ENCODE results near the gene LCE5A.
"Not testable (repeated sequence)": the region's sequence is repeated elsewhere in the genome, so short reads cannot be mapped to it uniquely, and the experiment has no call there.

LCE5A gene

DNA sequence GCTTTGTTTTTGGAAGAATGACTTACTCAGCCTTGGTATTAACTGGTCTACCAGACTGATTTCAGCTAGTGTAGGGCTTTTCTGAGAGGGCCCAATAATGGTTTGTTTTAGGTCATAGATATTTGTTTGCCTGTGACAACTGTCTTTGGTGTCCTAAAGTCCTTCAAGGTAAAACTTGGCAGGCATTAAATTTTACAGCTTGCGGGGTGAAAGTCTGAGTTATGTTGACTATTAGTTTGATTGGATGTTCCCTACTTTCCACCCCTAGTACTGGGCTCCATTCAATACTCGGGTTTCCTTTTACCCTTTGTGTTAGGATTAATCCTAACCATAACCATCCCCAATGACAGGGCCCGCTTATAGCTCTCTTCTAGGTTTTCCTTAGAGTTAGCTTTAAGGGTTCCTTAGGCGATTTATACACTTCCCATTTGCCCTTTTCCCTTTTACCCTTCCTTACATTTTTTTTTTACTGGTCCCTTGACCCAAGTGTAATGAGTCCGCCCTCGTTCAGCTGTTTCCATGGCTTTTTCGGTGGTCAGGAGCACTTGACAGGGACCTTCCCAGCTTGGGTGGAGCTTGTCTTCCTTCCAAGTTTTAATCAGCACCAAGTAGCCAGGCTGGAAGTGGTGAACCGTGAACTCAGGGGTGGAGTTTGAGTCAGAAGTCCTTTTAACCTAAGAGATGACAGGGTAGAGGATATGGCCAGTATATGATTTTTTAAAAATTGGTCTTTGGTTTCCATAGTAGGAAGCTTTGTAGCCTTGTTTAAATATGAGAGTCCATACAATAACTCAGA is 28.5 kb upstream of the LCE5A start:
- in situ Hi-C loops (cut with MboI; ENCODE audit: low sequenced_read_pairs, unreplicated experiment) = no loop called here
- no peak for DNase-seq (ENCODE audit: low spot score)
- TF ChIP-seq, protein P1, sequence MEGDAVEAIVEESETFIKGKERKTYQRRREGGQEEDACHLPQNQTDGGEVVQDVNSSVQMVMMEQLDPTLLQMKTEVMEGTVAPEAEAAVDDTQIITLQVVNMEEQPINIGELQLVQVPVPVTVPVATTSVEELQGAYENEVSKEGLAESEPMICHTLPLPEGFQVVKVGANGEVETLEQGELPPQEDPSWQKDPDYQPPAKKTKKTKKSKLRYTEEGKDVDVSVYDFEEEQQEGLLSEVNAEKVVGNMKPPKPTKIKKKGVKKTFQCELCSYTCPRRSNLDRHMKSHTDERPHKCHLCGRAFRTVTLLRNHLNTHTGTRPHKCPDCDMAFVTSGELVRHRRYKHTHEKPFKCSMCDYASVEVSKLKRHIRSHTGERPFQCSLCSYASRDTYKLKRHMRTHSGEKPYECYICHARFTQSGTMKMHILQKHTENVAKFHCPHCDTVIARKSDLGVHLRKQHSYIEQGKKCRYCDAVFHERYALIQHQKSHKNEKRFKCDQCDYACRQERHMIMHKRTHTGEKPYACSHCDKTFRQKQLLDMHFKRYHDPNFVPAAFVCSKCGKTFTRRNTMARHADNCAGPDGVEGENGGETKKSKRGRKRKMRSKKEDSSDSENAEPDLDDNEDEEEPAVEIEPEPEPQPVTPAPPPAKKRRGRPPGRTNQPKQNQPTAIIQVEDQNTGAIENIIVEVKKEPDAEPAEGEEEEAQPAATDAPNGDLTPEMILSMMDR (IDR thresholded peaks at IDR 0.05; ENCODE audit: borderline replicate concordance, control extremely low read depth, extremely low read depth, insufficient read depth, missing control alignments) = no peak

DNA sequence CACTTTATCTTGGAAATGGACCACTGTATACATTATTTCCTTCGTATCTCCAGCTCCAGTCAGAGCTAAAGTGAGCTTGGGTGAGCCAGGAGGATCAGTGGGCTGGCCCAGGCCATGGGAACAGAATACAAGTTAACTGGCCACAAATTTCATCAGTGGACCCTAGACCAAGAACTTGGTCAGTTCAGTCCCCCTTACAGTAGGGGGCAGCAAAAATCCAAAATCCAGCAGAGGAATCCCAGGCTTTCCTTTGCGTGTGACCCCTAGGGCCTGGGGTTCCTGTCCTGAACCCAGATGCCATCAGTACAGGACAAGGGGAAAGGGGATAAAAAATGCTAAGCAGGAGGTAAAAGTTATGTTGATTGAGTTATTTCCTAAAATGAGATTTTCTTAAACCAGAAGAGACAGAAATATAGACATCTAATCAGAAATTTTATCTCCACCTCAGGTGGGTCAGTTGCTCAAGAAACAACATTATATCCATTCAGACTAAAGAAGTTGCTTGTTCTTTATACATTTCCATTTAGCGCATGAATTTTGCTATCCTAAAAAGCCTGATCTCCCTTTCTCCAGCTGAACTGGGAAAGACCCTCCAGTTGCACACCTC is 24.1 kb upstream of the LCE5A start:
- DNase-seq (ENCODE audit: low spot score) = no peak
- TF ChIP-seq, protein P1 (IDR thresholded peaks at IDR 0.05; ENCODE audit: borderline replicate concordance, control extremely low read depth, extremely low read depth, insufficient read depth, missing control alignments) = peak; percentile 51
- in situ Hi-C loops (cut with MboI; ENCODE audit: low sequenced_read_pairs, unreplicated experiment) = no loop called here

DNA sequence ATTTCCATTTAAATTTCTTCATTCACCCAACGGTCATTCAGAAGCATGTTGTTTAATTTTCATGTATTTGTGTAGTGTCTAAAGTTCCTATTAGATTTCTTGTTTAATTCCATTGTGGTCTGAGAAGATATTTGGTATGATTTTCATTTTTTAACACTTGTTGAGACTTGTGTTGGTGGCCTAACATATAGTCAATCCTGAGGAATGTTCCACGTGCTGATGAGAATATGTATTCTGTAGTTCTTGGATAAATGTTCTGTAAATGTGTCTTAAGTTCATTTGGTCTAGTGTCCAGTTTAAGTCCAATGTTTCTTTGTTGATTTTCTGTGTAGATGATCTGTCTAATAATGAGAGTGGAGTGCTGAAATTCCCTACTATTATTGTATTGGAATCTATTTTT is 22.7 kb upstream of the LCE5A start:
- TF ChIP-seq, protein P1 (IDR thresholded peaks at IDR 0.05; ENCODE audit: borderline replicate concordance, control extremely low read depth, extremely low read depth, insufficient read depth, missing control alignments) = no peak
- in situ Hi-C loops (cut with MboI; ENCODE audit: low sequenced_read_pairs, unreplicated experiment) = no loop called here
- no peak for DNase-seq (ENCODE audit: low spot score)

DNA sequence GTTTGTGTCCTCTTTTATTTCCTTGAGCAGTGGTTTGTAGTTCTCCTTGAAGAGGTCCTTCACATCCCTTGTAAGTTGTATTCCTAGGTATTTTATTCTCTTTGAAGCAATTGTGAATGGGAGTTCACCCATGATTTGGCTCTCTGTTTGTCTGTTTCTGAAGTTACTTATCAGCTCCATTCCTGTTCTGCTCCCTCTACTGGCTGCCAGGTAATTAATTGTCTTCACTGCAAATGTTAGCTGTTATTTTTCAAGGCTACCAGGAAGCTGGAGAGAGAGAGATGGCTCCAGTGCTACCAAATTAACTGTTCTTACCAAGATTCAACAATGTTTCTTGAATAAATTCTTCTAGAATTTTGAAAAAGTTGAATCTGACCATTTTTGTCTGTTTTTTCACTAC is 19.1 kb upstream of the LCE5A start:
- DNase-seq (ENCODE audit: low spot score); in situ Hi-C loops (cut with MboI; ENCODE audit: low sequenced_read_pairs, unreplicated experiment): not testable (repeated sequence)

- TF ChIP-seq, protein P1 (IDR thresholded peaks at IDR 0.05; ENCODE audit: borderline replicate concordance, control extremely low read depth, extremely low read depth, insufficient read depth, missing control alignments) = peak; percentile 23
- in situ Hi-C loops (cut with MboI; ENCODE audit: low sequenced_read_pairs, unreplicated experiment) = no loop called here
- DNase-seq (ENCODE audit: low spot score) = peak; percentile 60
Observed at GRCh38 chr1:152495066-152495675, 15.4 kb upstream of the LCE5A start.

DNA sequence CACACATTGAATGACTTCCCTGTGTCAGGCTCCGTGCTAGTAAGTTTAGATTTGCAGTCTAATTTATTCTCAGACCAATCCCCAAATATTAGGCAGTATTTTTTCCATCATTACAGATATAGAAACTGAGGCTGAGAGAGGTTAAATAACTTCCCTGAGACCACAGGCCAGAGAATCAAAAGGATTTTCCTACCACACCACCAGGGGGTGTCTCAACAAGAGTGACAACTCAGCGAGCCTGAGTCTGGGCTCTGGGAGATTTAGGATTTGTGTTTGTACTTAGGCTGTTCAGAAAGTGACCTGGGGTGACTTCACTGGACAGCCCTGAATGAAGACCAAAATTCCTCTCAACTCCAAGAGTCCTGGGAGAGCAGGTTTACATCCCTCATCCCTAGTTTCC is 13.3 kb upstream of the LCE5A start:
- TF ChIP-seq, protein P1 (IDR thresholded peaks at IDR 0.05; ENCODE audit: borderline replicate concordance, control extremely low read depth, extremely low read depth, insufficient read depth, missing control alignments) = no peak
- in situ Hi-C loops (cut with MboI; ENCODE audit: low sequenced_read_pairs, unreplicated experiment) = no loop called here
- no peak for DNase-seq (ENCODE audit: low spot score)

GRCh38 chr1:152501704-152502103 is 8.9 kb upstream of the LCE5A start:
- TF ChIP-seq, protein P1 (IDR thresholded peaks at IDR 0.05; ENCODE audit: borderline replicate concordance, control extremely low read depth, extremely low read depth, insufficient read depth, missing control alignments) = no peak
- DNase-seq (ENCODE audit: low spot score) = no peak
- in situ Hi-C loops (cut with MboI; ENCODE audit: low sequenced_read_pairs, unreplicated experiment) = no loop called here

Data from GM13976 (cell line).